ENCODE data around the gene MYZAP. TPM values are rescaled to one million over a fixed set of nuclear protein-coding genes. Genes with fewer than 3 reads are reported as not detected.
A peak's percentile ranks its signal among the peaks of the same experiment; 100 is the strongest.

The MYZAP gene
- total and polyA plus RNA-seq, 2 experiments from 2014 or later: 1.0 to 1.5 TPM

GRCh38 chr15:57604507-57604906, 12.8 kb downstream of the MYZAP start:
- peaks cover 10% of the 10 kb centered on the region for H3K4me1 ChIP-seq (ENCODE audit: insufficient read depth)
- H3K79me2 ChIP-seq (replicated peaks; ENCODE audit: insufficient read depth): no peaks in the 10 kb centered on the region
- ATAC-seq (peak; percentile 36; the same call in 2 of the 3 replicates), DNase-seq (ENCODE audit: low spot score) (no peak)
- no peaks in the 10 kb centered on the region for H3K27me3 ChIP-seq (ENCODE audit: insufficient read depth)
- no peaks in the 10 kb centered on the region for H4K20me1 ChIP-seq (replicated peaks; ENCODE audit: insufficient read depth)
- no peaks in the 10 kb centered on the region for H3F3A ChIP-seq (replicated peaks; ENCODE audit: low read depth)
- Mint-ChIP-seq H3K4me1 (peaks cover 10% of the 10 kb centered on the region), H3K9me3 (no peaks in the 10 kb centered on the region), H3K36me3 (ENCODE audit: low read depth) (no peaks in the 10 kb centered on the region), H3K27ac (no peak overlapping the region), H3K27me3 (ENCODE audit: insufficient read depth, low read depth, poor library complexity) (peaks cover 2% of the 10 kb centered on the region), H3K4me3 (no peak overlapping the region)
- no peak overlapping the region for H2AFZ ChIP-seq
- no peak overlapping the region for H3K4me2 ChIP-seq
- TF ChIP-seq NANOG (IDR thresholded peaks at IDR 0.05; ENCODE audit: borderline replicate concordance) (no peak), EZH2phosphoT487 (IDR thresholded peaks at IDR 0.05; ENCODE audit: unreplicated experiment) (no peak), JUNB (IDR thresholded peaks at IDR 0.05; ENCODE audit: unreplicated experiment) (no peak), EZH2 (IDR thresholded peaks at IDR 0.05; ENCODE audit: low read depth, unreplicated experiment) (no peak), POLR2AphosphoS5 (IDR thresholded peaks at IDR 0.05; ENCODE audit: low read depth) (no peak), ZNF331 (CRISPR knock-in tag; IDR thresholded peaks at IDR 0.05; ENCODE audit: low read depth) (no peak), ETS1 (IDR thresholded peaks at IDR 0.05) (no peak), CREB1 (CRISPR knock-in tag; IDR thresholded peaks at IDR 0.05; ENCODE audit: low read depth) (no peak), REST (IDR thresholded peaks at IDR 0.05; ENCODE audit: unreplicated experiment) (no peak), ZNF114 (CRISPR knock-in tag; IDR thresholded peaks at IDR 0.05) (no peak), ZNF462 (CRISPR knock-in tag; IDR thresholded peaks at IDR 0.05) (no peak), CTCF (conservative IDR thresholded peaks at IDR 0.05; ENCODE audit: low read depth in 2 of 2) (no peak), STAT1 (IDR thresholded peaks at IDR 0.05; ENCODE audit: unreplicated experiment) (no peak)
- H3K9me2 ChIP-seq (ENCODE audit: insufficient read depth): no peaks in the 10 kb centered on the region
- H3K27ac ChIP-seq (ENCODE audit: low read depth): no peak overlapping the region
- H3K4me3 ChIP-seq: no peak overlapping the region
- H3K36me3 ChIP-seq (ENCODE audit: insufficient read depth): no peaks in the 10 kb centered on the region
